ENCODE data around the gene FRYL.
"Not testable (repeated sequence)": the region's sequence is repeated elsewhere in the genome, so short reads cannot be mapped to it uniquely, and the experiment has no call there.

Gene FRYL

GRCh38 chr4:48704091-48704802 is 75.8 kb downstream of the FRYL start:
- Histone ChIP-seq H3K9me3 (ENCODE audit: control insufficient read depth, insufficient read depth, low read length) (no peaks in the 10 kb centered on the region), H3K4me1 (ENCODE audit: control insufficient read depth, insufficient read depth, low read length) (peaks cover 2% of the 10 kb centered on the region; the same call in 1 of the 2 replicates), H3K27ac (ENCODE audit: low read length) (no peak overlapping the region), H3K27me3 (ENCODE audit: control insufficient read depth, insufficient read depth, low read length) (no peaks in the 10 kb centered on the region), H3K4me3 (ENCODE audit: low read length) (no peak overlapping the region), H3K36me3 (ENCODE audit: control insufficient read depth, insufficient read depth, low read length) (no peaks in the 10 kb centered on the region)
- DNase-seq (ENCODE audit: low read depth, low spot score) = no peak
- no CpG with 5 or more reads among the region's 4 CpGs for WGBS (ENCODE audit: insufficient coverage, insufficient read length)

GRCh38 chr4:48699475-48699874 is 80.6 kb downstream of the FRYL start:
- DNase-seq (ENCODE audit: low read depth, low spot score) = no peak
- WGBS (ENCODE audit: insufficient coverage, insufficient read length) = no CpG with 5 or more reads among the region's 1 CpG
- Histone ChIP-seq H3K9me3 (ENCODE audit: control insufficient read depth, insufficient read depth, low read length) (no peaks in the 10 kb centered on the region), H3K4me3 (ENCODE audit: low read length) (no peak overlapping the region), H3K36me3 (ENCODE audit: control insufficient read depth, insufficient read depth, low read length) (no peaks in the 10 kb centered on the region), H3K4me1 (ENCODE audit: control insufficient read depth, insufficient read depth, low read length) (peaks cover 4% of the 10 kb centered on the region; the same call in 1 of the 2 replicates), H3K27ac (ENCODE audit: low read length) (no peak overlapping the region), H3K27me3 (ENCODE audit: control insufficient read depth, insufficient read depth, low read length) (no peaks in the 10 kb centered on the region)

GRCh38 chr4:48698029-48698971 is 81.8 kb downstream of the FRYL start:
- Histone ChIP-seq H3K27ac (ENCODE audit: low read length) (no peak overlapping the region), H3K4me1 (ENCODE audit: control insufficient read depth, insufficient read depth, low read length) (peaks cover 3% of the 10 kb centered on the region; the same call in 1 of the 2 replicates), H3K36me3 (ENCODE audit: control insufficient read depth, insufficient read depth, low read length) (no peaks in the 10 kb centered on the region), H3K9me3 (ENCODE audit: control insufficient read depth, insufficient read depth, low read length) (no peaks in the 10 kb centered on the region), H3K4me3 (ENCODE audit: low read length) (no peak overlapping the region), H3K27me3 (ENCODE audit: control insufficient read depth, insufficient read depth, low read length) (no peaks in the 10 kb centered on the region)
- no peak for DNase-seq (ENCODE audit: low read depth, low spot score)
- no CpG with 5 or more reads among the region's 5 CpGs for WGBS (ENCODE audit: insufficient coverage, insufficient read length)

- H3K27me3 ChIP-seq (ENCODE audit: control insufficient read depth, insufficient read depth, low read length); H3K4me1 ChIP-seq (ENCODE audit: control insufficient read depth, insufficient read depth, low read length); H3K4me3 ChIP-seq (ENCODE audit: low read length); H3K36me3 ChIP-seq (ENCODE audit: control insufficient read depth, insufficient read depth, low read length); H3K27ac ChIP-seq (ENCODE audit: low read length); DNase-seq (ENCODE audit: low read depth, low spot score); H3K9me3 ChIP-seq (ENCODE audit: control insufficient read depth, insufficient read depth, low read length): not testable (repeated sequence)
- WGBS (ENCODE audit: insufficient coverage, insufficient read length) = no CpG with 5 or more reads among the region's 6 CpGs
Measured at GRCh38 chr4:48697516-48697915, 82.6 kb downstream of the FRYL start.

- H3K9me3 ChIP-seq (ENCODE audit: control insufficient read depth, insufficient read depth, low read length) = no peaks in the 10 kb centered on the region
- no peak overlapping the region for H3K27ac ChIP-seq (ENCODE audit: low read length)
- no CpG with 5 or more reads among the region's 2 CpGs for WGBS (ENCODE audit: insufficient coverage, insufficient read length)
- H3K27me3 ChIP-seq (ENCODE audit: control insufficient read depth, insufficient read depth, low read length) = no peaks in the 10 kb centered on the region
- no peaks in the 10 kb centered on the region for H3K36me3 ChIP-seq (ENCODE audit: control insufficient read depth, insufficient read depth, low read length)
- H3K4me3 ChIP-seq (ENCODE audit: low read length) = no peak overlapping the region
- DNase-seq (ENCODE audit: low read depth, low spot score) = no peak
- peaks cover 1% of the 10 kb centered on the region; the same call in 1 of the 2 replicates for H3K4me1 ChIP-seq (ENCODE audit: control insufficient read depth, insufficient read depth, low read length)
Measured at GRCh38 chr4:48694824-48695223, 85.3 kb downstream of the FRYL start.

- WGBS (ENCODE audit: insufficient coverage, insufficient read length) = no CpG with 5 or more reads among the region's 8 CpGs
- DNase-seq (ENCODE audit: low read depth, low spot score) = no peak
- no peak overlapping the region for H3K27ac ChIP-seq (ENCODE audit: low read length)
- H3K36me3 ChIP-seq (ENCODE audit: control insufficient read depth, insufficient read depth, low read length) = no peaks in the 10 kb centered on the region
- H3K4me3 ChIP-seq (ENCODE audit: low read length) = no peak overlapping the region
- H3K9me3 ChIP-seq (ENCODE audit: control insufficient read depth, insufficient read depth, low read length) = no peaks in the 10 kb centered on the region
- H3K27me3 ChIP-seq (ENCODE audit: control insufficient read depth, insufficient read depth, low read length) = no peaks in the 10 kb centered on the region
- H3K4me1 ChIP-seq (ENCODE audit: control insufficient read depth, insufficient read depth, low read length) = peaks cover 1% of the 10 kb centered on the region; the same call in 1 of the 2 replicates
Measured at GRCh38 chr4:48693856-48694574, 86.1 kb downstream of the FRYL start.

- Histone ChIP-seq H3K4me3 (ENCODE audit: low read length) (no peak overlapping the region), H3K27me3 (ENCODE audit: control insufficient read depth, insufficient read depth, low read length) (no peaks in the 10 kb centered on the region), H3K4me1 (ENCODE audit: control insufficient read depth, insufficient read depth, low read length) (no peaks in the 10 kb centered on the region), H3K27ac (ENCODE audit: low read length) (no peak overlapping the region), H3K36me3 (ENCODE audit: control insufficient read depth, insufficient read depth, low read length) (no peaks in the 10 kb centered on the region), H3K9me3 (ENCODE audit: control insufficient read depth, insufficient read depth, low read length) (no peaks in the 10 kb centered on the region)
- no peak for DNase-seq (ENCODE audit: low read depth, low spot score)
- WGBS (ENCODE audit: insufficient coverage, insufficient read length) = 100% methylated on average over 2 of the region's 2 CpGs
Measured at GRCh38 chr4:48692897-48693296, 87.2 kb downstream of the FRYL start.

GRCh38 chr4:48692044-48692443 is 88.0 kb downstream of the FRYL start:
- H3K27ac ChIP-seq (ENCODE audit: low read length) = no peak overlapping the region
- no peak overlapping the region for H3K4me3 ChIP-seq (ENCODE audit: low read length)
- no peaks in the 10 kb centered on the region for H3K36me3 ChIP-seq (ENCODE audit: control insufficient read depth, insufficient read depth, low read length)
- H3K4me1 ChIP-seq (ENCODE audit: control insufficient read depth, insufficient read depth, low read length) = no peaks in the 10 kb centered on the region
- no peaks in the 10 kb centered on the region for H3K27me3 ChIP-seq (ENCODE audit: control insufficient read depth, insufficient read depth, low read length)
- H3K9me3 ChIP-seq (ENCODE audit: control insufficient read depth, insufficient read depth, low read length) = no peaks in the 10 kb centered on the region
- DNase-seq (ENCODE audit: low read depth, low spot score) = no peak
- no CpG with 5 or more reads among the region's 2 CpGs for WGBS (ENCODE audit: insufficient coverage, insufficient read length)

GRCh38 chr4:48688953-48689352 is 91.1 kb downstream of the FRYL start:
- WGBS (ENCODE audit: insufficient coverage, insufficient read length) = no CpG with 5 or more reads among the region's 1 CpG
- H3K4me3 ChIP-seq (ENCODE audit: low read length) = no peak overlapping the region
- H3K9me3 ChIP-seq (ENCODE audit: control insufficient read depth, insufficient read depth, low read length) = no peaks in the 10 kb centered on the region
- no peaks in the 10 kb centered on the region for H3K36me3 ChIP-seq (ENCODE audit: control insufficient read depth, insufficient read depth, low read length)
- H3K27ac ChIP-seq (ENCODE audit: low read length) = no peak overlapping the region
- DNase-seq (ENCODE audit: low read depth, low spot score) = no peak
- H3K4me1 ChIP-seq (ENCODE audit: control insufficient read depth, insufficient read depth, low read length) = no peaks in the 10 kb centered on the region
- no peaks in the 10 kb centered on the region for H3K27me3 ChIP-seq (ENCODE audit: control insufficient read depth, insufficient read depth, low read length)

GRCh38 chr4:48687313-48688051 is 92.6 kb downstream of the FRYL start:
- H3K4me1 ChIP-seq (ENCODE audit: control insufficient read depth, insufficient read depth, low read length) = no peaks in the 10 kb centered on the region
- no peak overlapping the region for H3K4me3 ChIP-seq (ENCODE audit: low read length)
- H3K27ac ChIP-seq (ENCODE audit: low read length) = no peak overlapping the region
- H3K36me3 ChIP-seq (ENCODE audit: control insufficient read depth, insufficient read depth, low read length) = no peaks in the 10 kb centered on the region
- H3K9me3 ChIP-seq (ENCODE audit: control insufficient read depth, insufficient read depth, low read length) = no peaks in the 10 kb centered on the region
- no CpG with 5 or more reads among the region's 10 CpGs for WGBS (ENCODE audit: insufficient coverage, insufficient read length)
- H3K27me3 ChIP-seq (ENCODE audit: control insufficient read depth, insufficient read depth, low read length) = no peaks in the 10 kb centered on the region
- no peak for DNase-seq (ENCODE audit: low read depth, low spot score)

Data from iPS DF 6.9 (cell line).